ENCODE data around the gene APOL1. TPM values are rescaled to one million over a fixed set of nuclear protein-coding genes. Genes with fewer than 3 reads are reported as not detected.

Gene APOL1
- total RNA-seq (2016; rRNA removed; fragmentation: Illumina TruSeq; extraction: Trizol) = 11.2 and 20.3 TPM in 2 replicates
- 2.3 and 2.8 TPM in 2 replicates for total RNA-seq (2016; cell fraction: cytosol; rRNA removed; fragmentation: Illumina TruSeq; extraction: Trizol; ENCODE audit: low read depth)
- total RNA-seq (2016; cell fraction: insoluble cytoplasmic fraction; rRNA removed; fragmentation: Illumina TruSeq; extraction: Trizol) = 10.1 and 20.9 TPM in 2 replicates
- total RNA-seq (2016; cell fraction: membrane; rRNA removed; fragmentation: Illumina TruSeq; extraction: Trizol) = 3.2 and 3.4 TPM in 2 replicates
- total RNA-seq (2016; cell fraction: nucleus; rRNA removed; fragmentation: Illumina TruSeq; extraction: Trizol) = 19.4 and 20.3 TPM in 2 replicates
- 75.0 and 124 TPM in 2 replicates for polyA plus RNA-seq (2011; rRNA removed)
- polyA plus RNA-seq (2011; cell fraction: cytosol; rRNA removed) = 57.2 and 84.6 TPM in 2 replicates
- polyA plus RNA-seq (2011; cell fraction: nucleus; rRNA removed) = 110 and 144 TPM in 2 replicates
- 126 and 159 TPM in 2 replicates for polyA plus RNA-seq (2012)
- polyA plus RNA-seq (2016; cell fraction: cytosol; fragmentation: Illumina TruSeq; extraction: Trizol; ENCODE audit: low read depth) = 2.5 and 2.9 TPM in 2 replicates
- 12.0 and 13.0 TPM in 2 replicates for polyA plus RNA-seq (2016; cell fraction: insoluble cytoplasmic fraction; fragmentation: Illumina TruSeq; extraction: Trizol; ENCODE audit: low read depth)
- 3.3 and 3.8 TPM in 2 replicates for polyA plus RNA-seq (2016; cell fraction: membrane; fragmentation: Illumina TruSeq; extraction: Trizol; ENCODE audit: low read depth)
- polyA plus RNA-seq (2016; cell fraction: nucleus; fragmentation: Illumina TruSeq; extraction: Trizol; ENCODE audit: insufficient read depth, low read depth) = 37.3 and 42.3 TPM in 2 replicates
- 2.0 and 61.9 TPM in 2 replicates for polyA minus RNA-seq (2011; rRNA and poly(A)+ RNA removed; ENCODE audit: low replicate concordance)
- polyA minus RNA-seq (2011; cell fraction: cytosol; rRNA and poly(A)+ RNA removed) = 61.5 and 88.3 TPM in 2 replicates
- 34.2 and 54.7 TPM in 2 replicates for polyA minus RNA-seq (2011; cell fraction: nucleus; rRNA and poly(A)+ RNA removed)
- percentile 68 among the genes with signal in this experiment for Bru-seq, nascent RNA
- BruChase-seq, experiment 1, labeled RNA remaining after a 6-hour chase = percentile 72 among the genes with signal in this experiment
- percentile 63 among the genes with signal in this experiment for BruChase-seq, experiment 2, labeled RNA remaining after a 2-hour chase
- long read RNA-seq, experiment 1, partial matches to known transcripts = 5 of 9 reads
- long read RNA-seq, experiment 1, other reads (novel, unspliced or antisense) = 4 of 9 reads
- long read RNA-seq, experiment 2, partial matches to known transcripts = 0 of 68 reads
- long read RNA-seq, experiment 2, other reads (novel, unspliced or antisense) = 64 of 68 reads

- peak within 1 kb of the TSS; percentile 99 for H3K4me2 ChIP-seq (ENCODE audit: low read depth, low read length)
- H3K27ac ChIP-seq (ENCODE audit: extremely low read length, insufficient read depth, low read length) = peak within 1 kb of the TSS; percentile 90
- no peak for TF ChIP-seq GABPA (IDR thresholded peaks at IDR 0.05; ENCODE audit: low read depth, low read length)
- no peak for TF ChIP-seq GABPA (CRISPR knock-in tag; IDR thresholded peaks at IDR 0.05; ENCODE audit: low read depth)
- TF ChIP-seq ZNF441 (CRISPR knock-in tag; IDR thresholded peaks at IDR 0.05; ENCODE audit: borderline replicate concordance) = 0 out of 2 replicates have a peak, but pooled peaks have one; percentile 11
- no peak for TF ChIP-seq CREBL2 (CRISPR knock-in tag; IDR thresholded peaks at IDR 0.05; ENCODE audit: borderline replicate concordance)
- peak; percentile 63 for TF ChIP-seq POLR2G (IDR thresholded peaks at IDR 0.05; ENCODE audit: low read depth, low read length)
- no peak for TF ChIP-seq BCL3 (CRISPR knock-in tag; IDR thresholded peaks at IDR 0.05)
- TF ChIP-seq ZNF34 (CRISPR knock-in tag; IDR thresholded peaks at IDR 0.05; ENCODE audit: borderline replicate concordance) = no peak
- TF ChIP-seq NFE2 (CRISPR knock-in tag; IDR thresholded peaks at IDR 0.05) = no peak
- TF ChIP-seq KLF16 (CRISPR knock-in tag; IDR thresholded peaks at IDR 0.05) = no peak
- TF ChIP-seq YEATS2 (CRISPR knock-in tag; IDR thresholded peaks at IDR 0.05; ENCODE audit: borderline replicate concordance) = no peak
- no peak for TF ChIP-seq ZBTB25 (CRISPR knock-in tag; IDR thresholded peaks at IDR 0.05)
- peak; percentile 87 for TF ChIP-seq KMT2A (CRISPR knock-in tag; IDR thresholded peaks at IDR 0.05)
- TF ChIP-seq MAFG (CRISPR knock-in tag; IDR thresholded peaks at IDR 0.05) = no peak
- peak; percentile 72; the same call in 1 of the 2 replicates for TF ChIP-seq SIN3A (IDR thresholded peaks at IDR 0.05; ENCODE audit: borderline replicate concordance, low read depth, low read length)
- TF ChIP-seq ZFX (CRISPR knock-in tag; IDR thresholded peaks at IDR 0.05; ENCODE audit: low read depth) = peak; percentile 22; the same call in 1 of the 2 replicates
- no peak for TF ChIP-seq EZH2 (conservative IDR thresholded peaks at IDR 0.05; ENCODE audit: low read depth, low read length)
- no peak for TF ChIP-seq SOX5 (CRISPR knock-in tag; IDR thresholded peaks at IDR 0.05; ENCODE audit: borderline replicate concordance)
These were observed at the start of gene APOL1 for GRCh38 chr22:36252754-36253522. APOL1 (plus strand) TSS chr22:36253133; CDS start chr22:36254956, 1,823 bp downstream.

More at GRCh38 chr22:36252754-36253522, at the start of gene APOL1:
- Histone ChIP-seq H2AFZ (ENCODE audit: low read length) (no peak within 1 kb of the TSS), H3K4me3 (replicated peaks in 1 of 3; ENCODE audit: insufficient read depth in 1 of 3, low read depth in 2 of 3, low read length in 3 of 3) (peak within 1 kb of the TSS; percentile 69 to 82 (median 71)), H3K9ac (ENCODE audit: insufficient read depth, low read depth, low read length) (peak within 1 kb of the TSS; percentile 80), H3K9me3 (ENCODE audit: low read length) (no peaks in the 10 kb centered on the region), H3K4me1 (ENCODE audit: insufficient read depth, low read length) (peaks cover 98% of the 10 kb centered on the region), H3K79me2 (ENCODE audit: insufficient read depth, low read length) (peaks cover 34% of the 10 kb centered on the region), H3K27me3 (ENCODE audit: control insufficient read depth in 1 of 2, insufficient read depth in 2 of 2, low read length in 2 of 2) (no peaks in the 10 kb centered on the region; a peak in 1 of 5 replicates), H3K36me3 (replicated peaks in 1 of 2; ENCODE audit: control insufficient read depth in 1 of 2, insufficient read depth in 2 of 2, low read length in 2 of 2) (peaks cover 3 to 24% of the 10 kb centered on the region in 2 experiments; a peak in 3 of 5 replicates), H4K20me1 (ENCODE audit: insufficient read depth, low read length) (no peaks in the 10 kb centered on the region)
- ATAC-seq = peak; percentile 73
- intact Hi-C loops (cut with micrococcal nuclease; ENCODE audit: unreplicated experiment) = no loop called here
- peak; percentile 63 for DNase-seq (ENCODE audit: low spot score)
- peak; percentile 93 for FAIRE-seq
- BruUV-seq (replicated peaks) = no TSS peak
- WGBS (ENCODE audit: low lambda C conversion rate) = 5% methylated on average over 10 of the region's 10 CpGs
- ChIA-PET CTCF (ENCODE audit: low intra/inter-chr PET ratio, low total read pairs) (no interaction called here), POLR2A (interaction anchor here (0.8 to 7.0 kb wide), 8 partner anchors 9 to 254 kb away, joined by 3 to 102 read pairs (median 6); partner anchors contain the start of genes APOL2 and FOXRED2)
- in situ Hi-C loops (cut with HindIII; ENCODE audit: extremely low pct_ligation_motif_present, low pct_unique_long_range_greater_than_20kb) = no loop called here
